Neutrophil (primary cell): ENCODE measurements around the gene HLA-DMB.

Experiments
- H3K27ac ChIP-seq: fragments of 200-600 bp; sonication (generic); 2 replicates; pipeline ENCODE4 v1.5.1; 2016; ENCODE audit warnings: mild to moderate bottlenecking, moderate library complexity
- H3K27me3 ChIP-seq: fragments of 200-600 bp; sonication (generic); 2 replicates; pipeline ENCODE4 v1.6.0; 2016; ENCODE audit warnings: mild to moderate bottlenecking
- H3K36me3 ChIP-seq: fragments of 200-600 bp; sonication (generic); 2 replicates; pipeline ENCODE4 v1.5.1; 2017
- H3K4me1 ChIP-seq, 2 experiments: fragments of 200-600 bp in 1 of 2; sonication (generic) in 1 of 2; 1 replicate in 1 of 2; 2 replicates in 1 of 2; pipeline versions ENCODE4 v1.5.1 to v1.6.1; 2013 to 2016; ENCODE audit warnings: low read depth in 1 of 2, low read length in 1 of 2, mild to moderate bottlenecking in 1 of 2, moderate library complexity in 1 of 2; ENCODE audit not compliant: control insufficient read depth in 1 of 2, insufficient read depth in 1 of 2
- H3K4me3 ChIP-seq, 2 experiments: fragments of 200-600 bp in 1 of 2; sonication (generic) in 1 of 2; 1 replicate in 1 of 2; 2 replicates in 1 of 2; pipeline ENCODE4 v1.5.1; 2013 to 2016; ENCODE audit warnings: low read depth in 1 of 2, low read length in 1 of 2, mild to moderate bottlenecking in 1 of 2, moderate library complexity in 1 of 2
- H3K9me3 ChIP-seq: fragments of 200-600 bp; sonication (generic); 2 replicates; pipeline ENCODE4 v1.5.1; 2016
- CTCF ChIP-seq: fragments of 200-600 bp; sonication (generic); IDR thresholded peaks from 2 replicates; pipeline ENCODE4 v1.5.1; 2016; ENCODE audit warnings: antibody characterized with exemption

Gene HLA-DMB

GRCh38 chr6:32970413-32971241, 29.8 kb upstream of the HLA-DMB start:
- Histone ChIP-seq H3K27ac (peak overlapping the region; percentile 100), H3K27me3 (no peaks in the 10 kb centered on the region), H3K9me3 (no peaks in the 10 kb centered on the region), H3K4me3 (peak overlapping the region; percentile 96 to 97), H3K4me1 (peaks cover 46 to 57% of the 10 kb centered on the region in 2 experiments), H3K36me3 (peaks cover 20% of the 10 kb centered on the region)
- TF ChIP-seq CTCF, result no peak

DNA sequence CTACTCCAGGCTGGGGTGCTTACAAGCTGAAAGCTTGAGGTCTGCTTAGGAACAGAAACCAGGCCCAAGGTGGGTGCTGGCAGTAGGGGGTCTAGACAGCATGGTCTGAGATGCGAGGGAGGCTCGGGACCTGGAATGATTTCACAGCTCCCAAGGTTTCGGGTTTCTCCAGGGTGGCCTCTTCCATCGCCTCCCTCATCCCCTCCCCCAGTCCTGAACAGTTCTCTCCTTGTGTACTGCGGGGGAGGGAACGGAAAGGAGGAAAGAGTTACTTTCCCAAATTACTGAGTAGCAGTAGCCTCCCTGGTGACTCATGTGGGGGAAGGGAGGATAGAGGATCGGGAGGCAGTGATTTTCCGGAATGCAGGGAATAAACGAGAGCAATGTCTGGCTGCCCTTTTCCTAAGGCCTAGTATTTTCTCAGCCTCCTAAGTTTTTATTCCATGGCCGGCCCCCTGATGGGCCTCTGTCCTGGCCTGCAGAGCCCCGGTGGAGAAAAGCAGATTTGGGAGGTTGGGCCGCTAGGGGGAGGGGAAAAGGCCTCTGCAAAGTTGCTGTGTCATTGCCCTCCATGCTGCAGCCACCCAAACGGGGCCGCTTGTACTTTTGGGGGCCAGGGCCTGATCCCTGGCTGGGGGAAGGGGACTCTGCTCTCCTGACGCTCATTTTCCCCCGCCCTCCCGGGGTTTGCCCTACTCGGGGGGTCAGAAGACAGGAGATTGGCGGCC, 29.0 kb upstream of the HLA-DMB start:
- no peaks in the 10 kb centered on the region for H3K9me3 ChIP-seq
- peak; percentile 52 for TF ChIP-seq CTCF
- H3K27ac ChIP-seq, result peak overlapping the region; percentile 100
- H3K27me3 ChIP-seq, result no peaks in the 10 kb centered on the region
- peaks cover 39 to 49% of the 10 kb centered on the region in 2 experiments for H3K4me1 ChIP-seq
- peaks cover 13% of the 10 kb centered on the region for H3K36me3 ChIP-seq
- peak overlapping the region; percentile 96 to 97 for H3K4me3 ChIP-seq

DNA sequence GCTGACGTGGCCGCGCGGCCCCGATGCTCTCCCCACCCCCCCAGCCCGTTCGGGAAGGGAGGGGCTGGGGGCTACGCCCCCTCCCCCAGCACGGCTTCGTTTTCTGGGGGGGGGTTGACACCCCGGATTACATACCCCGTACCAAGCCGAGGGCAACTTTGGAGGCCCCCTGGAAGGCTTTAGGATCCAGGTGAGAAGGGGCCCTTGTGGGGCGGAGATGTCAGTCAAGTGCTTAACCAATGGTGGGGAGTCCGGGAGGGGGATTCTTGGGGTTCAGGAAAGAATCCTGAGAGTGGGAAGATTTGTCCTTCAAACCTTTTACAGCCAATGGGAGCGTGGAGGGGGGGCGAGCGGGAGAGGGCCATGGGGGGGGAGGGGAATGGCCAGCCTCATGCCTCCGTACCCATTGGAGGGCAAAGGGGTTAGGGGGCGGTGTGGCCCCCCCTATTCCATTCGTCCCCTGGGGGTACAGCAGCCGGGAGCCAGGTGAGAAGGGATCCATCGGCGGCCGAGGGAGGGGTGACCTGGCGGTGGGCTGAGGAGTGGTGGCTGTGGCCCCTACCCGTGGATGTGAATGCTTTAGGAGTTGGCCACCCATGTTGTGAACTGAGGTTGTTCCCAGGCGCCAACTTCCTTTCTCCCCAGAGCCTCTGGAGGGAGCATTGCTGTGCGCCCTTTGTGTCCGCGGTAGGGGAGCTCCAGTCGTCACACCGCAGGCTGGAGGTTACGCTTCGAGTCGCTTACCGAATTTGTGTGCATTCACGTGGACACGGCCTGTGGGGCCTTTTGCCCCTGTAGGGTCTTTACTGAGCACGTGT, 28.2 kb upstream of the HLA-DMB start:
- Histone ChIP-seq H3K27ac (peak overlapping the region; percentile 100), H3K36me3 (peaks cover 6% of the 10 kb centered on the region), H3K4me3 (peak overlapping the region; percentile 96 to 97), H3K4me1 (peaks cover 31 to 42% of the 10 kb centered on the region in 2 experiments), H3K27me3 (no peaks in the 10 kb centered on the region), H3K9me3 (no peaks in the 10 kb centered on the region)
- no peak for TF ChIP-seq CTCF

DNA sequence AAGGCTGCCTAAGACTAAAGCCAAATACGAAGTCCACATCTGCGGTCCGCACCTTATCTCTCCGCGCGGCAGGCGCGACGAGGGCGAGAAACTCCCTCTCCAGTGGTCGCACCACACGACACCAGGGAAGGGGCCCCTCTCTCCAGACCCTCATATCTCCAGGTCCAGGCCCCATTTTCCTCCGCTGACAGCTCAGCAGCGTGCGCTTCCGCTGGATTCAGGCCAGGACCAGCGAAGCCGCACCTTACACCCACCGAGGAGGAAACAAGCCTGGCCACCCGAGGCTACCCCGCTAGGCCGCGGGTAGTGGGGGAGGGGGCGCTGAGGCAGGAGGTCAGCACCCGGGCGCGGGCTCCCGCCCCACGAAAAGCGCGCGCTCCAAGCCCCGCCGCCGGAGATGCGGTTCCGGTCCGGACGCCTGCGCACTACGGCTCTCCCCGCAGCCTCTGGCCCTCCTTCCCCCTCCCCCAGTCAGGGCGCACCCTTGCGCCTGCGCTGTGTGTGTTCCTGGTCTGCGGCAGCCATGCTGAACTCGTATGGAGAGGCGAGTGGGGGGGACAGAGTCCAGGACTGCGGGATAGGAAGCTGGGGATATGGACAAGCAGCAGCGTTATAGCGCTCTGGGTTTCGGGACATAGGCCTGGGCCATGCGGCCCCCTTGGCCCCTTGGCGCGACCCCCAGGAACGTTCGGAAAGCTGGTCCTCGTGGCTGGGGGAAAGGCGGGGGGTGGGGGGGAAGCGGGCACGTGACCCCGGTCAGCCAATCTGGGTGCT, 27.5 kb upstream of the HLA-DMB start, which contains the start of gene BRD2:
Gene BRD2, plus strand, starts transcription at position 502 of the 774 bp plus-strand sequence. CDS start 4,305 bp downstream, outside the sequence.
- H3K9me3 ChIP-seq, result no peaks in the 10 kb centered on the region
- H3K36me3 ChIP-seq, result peaks cover 6% of the 10 kb centered on the region
- TF ChIP-seq CTCF, result peak; percentile 23
- no peaks in the 10 kb centered on the region for H3K27me3 ChIP-seq
- peak within 1 kb of the TSS; percentile 96 to 97 for H3K4me3 ChIP-seq
- H3K27ac ChIP-seq, result peak within 1 kb of the TSS; percentile 100
- H3K4me1 ChIP-seq, result peaks cover 29 to 34% of the 10 kb centered on the region in 2 experiments
